ENCODE results near the gene UBASH3B.
A peak's percentile ranks its signal among the peaks of the same experiment; 100 is the strongest.
"Not testable (repeated sequence)": the region's sequence is repeated elsewhere in the genome, so short reads cannot be mapped to it uniquely, and the experiment has no call there.

UBASH3B gene

GRCh38 chr11:122843281-122844141 lies 188.0 kb downstream of the UBASH3B start:
- peak in 1 of 4 experiments; percentile 15 for DNase-seq (ENCODE audit: low read depth in 4 of 4, low spot score in 1 of 4)

GRCh38 chr11:122847466-122847865 lies 191.9 kb downstream of the UBASH3B start:
- DNase-seq (ENCODE audit: low read depth in 4 of 4, low spot score in 1 of 4) = no peak

DNA sequence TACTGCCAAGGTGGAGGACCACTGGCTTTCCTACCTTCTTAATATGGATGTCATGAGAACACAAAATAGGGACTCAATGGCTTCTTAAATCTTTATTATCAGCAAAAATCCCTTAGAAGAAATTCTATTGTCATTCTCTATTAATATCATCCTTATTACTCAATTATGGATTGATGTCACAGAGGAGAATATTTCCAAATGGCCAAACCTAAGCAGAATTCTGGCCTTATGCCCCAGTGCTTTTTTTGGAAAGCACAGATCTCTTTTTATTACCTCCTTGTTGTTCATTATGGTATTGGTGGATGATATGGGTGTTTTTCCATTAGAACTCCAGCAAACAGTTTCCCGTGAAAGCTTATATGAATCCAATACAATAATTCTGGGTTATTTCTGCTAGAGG lies 192.7 kb downstream of the UBASH3B start:
- no peak for DNase-seq (ENCODE audit: low read depth in 4 of 4, low spot score in 1 of 4)

GRCh38 chr11:122850076-122850631 lies 194.6 kb downstream of the UBASH3B start:
- peak in 1 of 4 experiments; percentile 20 for DNase-seq (ENCODE audit: low read depth in 4 of 4, low spot score in 1 of 4)

GRCh38 chr11:122851366-122851966 lies 195.9 kb downstream of the UBASH3B start:
- no peak for DNase-seq (ENCODE audit: low read depth in 4 of 4, low spot score in 1 of 4)

- DNase-seq (ENCODE audit: low read depth in 4 of 4, low spot score in 1 of 4) = peak in 2 of 4 experiments; percentile 8 to 15
Observed at GRCh38 chr11:122852074-122852795, 196.7 kb downstream of the UBASH3B start.

GRCh38 chr11:122852796-122853160 lies 197.3 kb downstream of the UBASH3B start:
- no peak for DNase-seq (ENCODE audit: low read depth in 4 of 4, low spot score in 1 of 4)

- no peak for DNase-seq (ENCODE audit: low read depth in 4 of 4, low spot score in 1 of 4)
Observed at GRCh38 chr11:122853261-122853660, 197.7 kb downstream of the UBASH3B start.

- peak in 2 of 4 experiments; percentile 14 to 47 for DNase-seq (ENCODE audit: low read depth in 4 of 4, low spot score in 1 of 4)
Observed at GRCh38 chr11:122853971-122854446, 198.5 kb downstream of the UBASH3B start.

DNA sequence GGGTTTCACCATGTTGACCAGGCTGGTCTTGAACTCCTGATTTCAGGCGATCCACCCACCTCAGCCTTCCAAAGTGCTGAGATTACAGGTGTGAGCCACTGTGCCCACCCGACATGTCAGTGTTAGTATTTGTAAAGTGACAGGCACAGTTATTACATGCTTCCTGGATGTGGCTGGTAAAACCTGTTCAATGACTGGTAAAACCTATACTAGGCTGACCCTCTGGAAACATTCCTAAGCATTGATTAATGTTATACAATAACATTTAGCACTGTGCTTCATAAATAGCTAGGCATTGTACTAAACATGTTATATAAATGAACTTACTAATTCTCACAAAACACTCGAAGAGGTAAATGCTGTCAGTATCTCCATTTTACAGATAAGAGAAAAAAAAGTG lies 206.1 kb downstream of the UBASH3B start:
- DNase-seq (ENCODE audit: low read depth in 4 of 4, low spot score in 1 of 4) = no peak

GRCh38 chr11:122862091-122862490 lies 206.6 kb downstream of the UBASH3B start:
- no peak for DNase-seq (ENCODE audit: low read depth in 4 of 4, low spot score in 1 of 4)

DNA sequence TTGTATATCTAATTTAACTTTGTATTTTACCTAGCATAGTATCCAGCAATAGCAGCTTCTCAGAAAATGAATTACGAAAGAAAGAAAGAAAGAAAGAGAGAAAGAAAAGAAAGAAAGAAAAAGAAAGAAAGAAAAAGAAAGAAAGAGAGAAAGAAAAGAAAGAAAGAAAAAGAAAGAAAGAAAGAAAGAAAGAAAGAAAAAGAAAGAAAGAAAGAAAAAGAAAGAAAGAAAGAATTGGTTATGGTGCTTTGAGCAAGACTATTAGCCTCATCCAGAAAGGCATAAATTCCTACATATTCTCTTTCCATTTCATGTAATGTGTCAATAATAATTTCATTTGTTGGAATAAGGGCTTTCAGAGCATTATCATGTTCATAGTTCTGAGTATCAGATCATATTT lies 207.6 kb downstream of the UBASH3B start:
- not testable (repeated sequence) for DNase-seq (ENCODE audit: low read depth in 4 of 4, low spot score in 1 of 4)

DNA sequence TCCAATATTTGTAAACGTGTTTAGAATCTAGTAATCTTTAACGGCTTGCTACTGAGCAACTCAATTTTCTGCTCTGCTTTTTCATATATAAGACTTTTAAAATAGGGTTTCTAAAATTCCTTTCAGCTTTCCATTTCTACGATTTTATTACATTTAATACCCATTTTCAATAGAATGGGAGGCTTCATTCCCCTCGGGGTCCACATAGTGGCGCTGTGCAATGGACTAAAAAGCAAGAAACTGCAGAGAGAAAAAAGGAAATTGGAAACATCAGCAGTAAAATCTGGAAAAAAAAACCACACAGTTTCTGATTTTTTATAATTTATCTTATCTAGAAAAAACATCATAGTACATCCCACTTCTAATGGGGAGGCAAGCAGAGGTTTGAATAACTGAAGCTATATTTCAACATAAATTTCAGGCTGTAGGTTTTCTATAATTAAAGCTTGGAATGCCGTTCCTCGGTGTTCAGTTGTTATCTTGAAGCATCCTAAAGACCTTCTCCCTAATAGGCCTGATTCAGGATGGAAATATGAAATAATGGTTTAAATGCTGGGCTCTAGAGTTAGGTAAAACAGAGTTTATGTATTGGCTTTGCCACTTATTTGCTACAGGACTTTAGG lies 208.3 kb downstream of the UBASH3B start:
- peak in 1 of 4 experiments; percentile 15 for DNase-seq (ENCODE audit: low read depth in 4 of 4, low spot score in 1 of 4)
